Measurements from ENCODE around the gene CCDC6. TPM values are rescaled to one million over a fixed set of nuclear protein-coding genes. Genes with fewer than 3 reads are reported as not detected.
A peak's percentile ranks its signal among the peaks of the same experiment; 100 is the strongest.
"Not testable (repeated sequence)": the region's sequence is repeated elsewhere in the genome, so short reads cannot be mapped to it uniquely, and the experiment has no call there.

CCDC6 gene
- total RNA-seq, result 36.2 TPM

- ATAC-seq (peak; percentile 95), DNase-seq (ENCODE audit: low spot score) (peak; percentile 94)
- intact Hi-C loops (cut with DNase I), result loop anchor here (10.0 kb wide), 1 partner anchor 282 kb away; no protein-coding TSS in a partner anchor
Measured at GRCh38 chr10:59906417-59907202, at the start of gene CCDC6. TSS of gene CCDC6 (minus strand) at chr10:59906556. CDS start at chr10:59906424, 132 bp downstream.

- ATAC-seq (no peak), DNase-seq (ENCODE audit: low spot score) (no peak)
- intact Hi-C loops (cut with DNase I), result no loop called here
Measured at GRCh38 chr10:59954296-59954695, 47.9 kb upstream of the CCDC6 start.

DNA sequence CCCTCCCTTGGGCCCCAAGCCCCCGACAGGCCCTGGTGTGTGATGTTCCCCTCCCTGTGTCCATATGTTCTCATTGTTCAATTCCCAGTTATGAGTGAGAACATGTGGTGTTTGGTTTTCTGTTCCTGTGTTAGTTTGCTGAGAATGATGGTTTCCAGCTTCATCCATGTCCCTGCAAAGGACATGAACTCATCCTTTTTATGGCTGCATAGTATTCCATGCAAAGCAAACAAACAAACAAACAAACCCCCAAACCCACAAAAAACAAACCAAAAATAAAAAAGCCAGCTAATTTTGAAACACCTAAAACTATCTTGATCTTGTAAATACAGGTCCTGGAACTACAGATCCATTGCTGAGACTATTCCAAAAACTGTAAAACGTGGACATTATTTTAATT, 47.4 kb upstream of the CCDC6 start:
- ATAC-seq; intact Hi-C loops (cut with DNase I); DNase-seq (ENCODE audit: low spot score): not testable (repeated sequence)

DNA sequence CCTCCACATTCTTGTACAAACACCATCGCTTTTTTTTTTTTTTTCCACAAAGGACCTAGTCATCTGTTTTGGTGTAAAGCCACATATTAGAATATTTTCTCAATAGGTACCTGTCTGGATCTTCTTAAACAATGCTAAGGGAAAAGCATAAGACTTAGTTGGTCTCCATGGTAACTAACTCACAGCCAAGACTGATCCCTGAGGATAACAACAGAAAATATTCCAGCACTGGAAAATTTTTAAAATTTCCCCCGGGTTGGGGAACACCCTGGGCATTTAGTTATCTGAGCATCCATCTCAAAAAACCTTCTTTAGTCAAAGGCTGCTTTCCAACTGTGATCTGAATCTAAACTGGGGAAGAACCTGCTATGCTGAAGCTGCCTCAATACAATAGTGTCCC, 43.7 kb upstream of the CCDC6 start:
- ATAC-seq (no peak), DNase-seq (ENCODE audit: low spot score) (no peak)
- intact Hi-C loops (cut with DNase I), result no loop called here

DNA sequence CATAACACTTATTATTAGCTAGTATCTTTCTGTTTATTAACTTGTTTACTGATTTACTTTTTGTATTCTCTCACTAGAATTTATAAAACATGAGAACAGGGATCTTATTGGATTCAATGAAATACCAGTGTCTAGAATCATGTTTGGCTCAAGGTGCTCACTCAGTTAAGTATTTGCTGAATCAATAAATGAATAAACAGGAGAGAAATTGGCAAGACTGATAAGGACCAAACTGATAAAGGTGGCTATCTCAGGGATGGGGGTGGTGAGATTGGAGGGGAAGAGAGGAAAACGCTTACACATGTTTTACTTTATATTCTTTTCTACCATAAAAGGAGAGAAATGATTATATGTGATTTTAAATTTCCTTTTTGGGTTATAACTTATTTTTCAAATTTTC, 43.3 kb upstream of the CCDC6 start:
- ATAC-seq (no peak), DNase-seq (ENCODE audit: low spot score) (no peak)
- intact Hi-C loops (cut with DNase I), result no loop called here

DNA sequence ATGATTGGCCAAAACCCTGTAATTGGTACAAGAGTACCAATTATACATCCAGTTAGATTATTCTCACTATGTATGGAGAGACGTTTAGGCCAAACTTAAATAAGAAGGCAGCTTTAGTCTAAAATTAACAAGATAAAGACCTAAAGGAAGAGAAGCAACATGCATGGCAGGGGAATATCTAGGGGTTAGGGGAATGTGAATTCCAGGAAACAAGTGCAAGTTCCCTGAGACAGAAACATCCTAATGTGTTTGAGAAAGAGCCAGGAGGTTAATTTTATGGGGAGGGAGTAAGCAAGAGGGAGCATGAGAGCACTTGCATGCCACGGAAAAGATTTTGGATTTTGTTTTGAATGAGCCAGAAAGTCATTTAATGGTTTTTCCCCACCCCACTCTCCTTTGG, 39.6 kb upstream of the CCDC6 start:
- ATAC-seq (no peak), DNase-seq (ENCODE audit: low spot score) (no peak)
- intact Hi-C loops (cut with DNase I), result no loop called here

DNA sequence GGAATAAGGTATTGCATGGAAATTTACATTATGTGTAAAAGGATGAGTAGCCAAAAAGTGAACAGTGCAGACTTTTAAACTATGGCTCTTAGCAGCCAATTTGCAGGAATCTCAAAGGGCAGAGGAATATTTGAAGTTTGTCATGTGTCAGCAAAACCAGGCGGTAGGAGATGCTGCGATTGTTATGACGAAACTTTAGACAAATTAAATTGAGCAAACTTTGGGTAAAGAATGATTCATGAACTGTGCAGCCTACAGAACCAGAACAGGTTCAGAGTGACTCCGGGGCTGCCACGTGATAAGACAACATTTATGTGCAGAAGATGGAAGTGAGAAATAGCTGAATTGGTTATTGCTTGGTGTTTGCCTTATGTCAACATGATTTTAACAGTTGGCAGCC, 39.2 kb upstream of the CCDC6 start:
- ATAC-seq, result no peak
- DNase-seq (ENCODE audit: low spot score), result no peak
- intact Hi-C loops (cut with DNase I), result no loop called here

DNA sequence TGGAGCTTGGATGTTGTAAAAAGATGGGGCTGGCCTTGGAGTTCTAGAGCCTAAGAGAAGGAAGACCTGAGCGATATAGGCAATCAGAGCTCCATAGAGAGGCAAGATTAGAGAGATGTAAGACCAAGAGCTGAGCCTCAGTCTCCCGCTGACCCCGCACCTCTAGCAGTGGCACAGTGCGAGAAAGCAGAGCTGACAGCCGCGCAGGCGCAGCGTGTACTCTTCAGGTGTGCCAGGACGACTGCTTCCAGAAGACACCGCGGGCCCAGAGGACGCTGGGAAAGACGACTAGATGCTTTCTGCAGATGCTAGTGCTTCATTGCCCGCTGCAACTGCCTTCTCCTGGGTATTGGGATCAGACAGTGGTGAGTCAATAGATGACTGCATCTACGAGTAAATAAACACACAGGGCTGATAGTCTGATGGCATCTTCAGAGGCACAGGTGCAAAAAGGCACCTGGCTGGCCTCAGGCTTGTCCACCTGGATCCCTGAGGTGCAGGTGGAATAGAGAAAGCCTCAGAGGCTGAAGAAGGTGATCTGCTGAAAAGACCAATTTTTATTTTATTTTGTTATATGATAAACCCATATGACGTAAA, 38.1 kb upstream of the CCDC6 start:
- intact Hi-C loops (cut with DNase I), result no loop called here

DNA sequence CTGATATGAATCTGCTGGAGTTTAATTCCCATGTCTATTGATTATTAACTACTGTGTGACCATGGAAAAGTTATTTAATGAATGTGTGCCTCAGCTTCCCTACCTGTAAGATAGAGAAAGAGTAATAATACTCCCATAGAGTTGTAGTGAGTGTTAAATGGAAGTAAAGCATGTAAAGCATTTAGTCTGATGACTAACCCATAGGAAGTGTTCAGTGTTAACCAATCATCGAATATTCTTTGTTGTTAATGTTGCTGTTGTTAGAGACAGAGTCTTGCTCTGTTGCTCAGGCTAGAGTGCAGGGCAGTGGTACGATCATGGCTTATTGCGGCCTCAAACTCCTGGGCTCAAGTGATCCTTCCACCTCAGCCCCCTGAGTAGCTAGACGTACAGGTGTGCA, 36.2 kb upstream of the CCDC6 start:
- intact Hi-C loops (cut with DNase I), result no loop called here
- DNase-seq (ENCODE audit: low spot score), result no peak
- ATAC-seq, result no peak

More for the DNA sequence above, 38.1 kb upstream of the CCDC6 start:
- ATAC-seq (no peak), DNase-seq (ENCODE audit: low spot score) (no peak)

DNA sequence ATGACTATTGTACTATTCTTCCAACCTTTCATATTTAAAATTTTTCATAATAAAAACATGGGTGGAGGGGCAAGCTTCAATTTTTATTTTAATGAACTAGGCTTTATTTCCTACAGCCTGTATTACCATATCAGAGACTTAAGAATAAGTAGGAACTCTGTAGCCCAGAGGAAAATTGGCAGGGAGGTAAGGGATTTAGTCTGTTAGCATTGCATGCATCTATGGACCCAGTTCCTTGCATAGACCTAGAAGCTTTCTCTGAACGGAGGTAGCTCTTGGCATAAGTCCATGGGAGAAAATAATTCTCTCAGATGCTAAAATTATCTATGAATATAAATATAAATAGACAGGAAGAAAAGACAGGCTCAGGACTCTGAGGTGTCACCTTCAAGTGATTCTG, 31.4 kb upstream of the CCDC6 start:
- DNase-seq (ENCODE audit: low spot score) (no peak), ATAC-seq (no peak)
- intact Hi-C loops (cut with DNase I), result no loop called here

DNA sequence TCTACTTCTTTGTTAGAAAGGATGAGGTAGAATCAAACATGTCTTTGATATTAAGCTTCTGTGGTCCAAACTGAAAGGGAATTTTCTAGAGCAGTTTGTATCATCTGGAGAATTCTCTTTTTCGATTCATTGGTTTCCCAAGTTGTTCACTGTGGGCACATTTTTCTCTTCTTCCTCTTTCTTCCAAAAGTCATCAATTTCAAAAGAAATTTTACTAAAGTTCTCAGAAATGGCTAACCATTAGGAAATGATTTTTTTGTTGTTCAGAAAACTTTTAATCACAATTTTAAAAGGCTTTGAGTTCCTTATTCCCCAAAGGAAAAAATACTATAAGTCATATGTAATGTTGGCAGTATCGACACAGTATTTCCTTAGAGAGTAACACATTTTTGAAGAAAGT, 28.3 kb upstream of the CCDC6 start:
- intact Hi-C loops (cut with DNase I), result no loop called here
- DNase-seq (ENCODE audit: low spot score), result no peak
- ATAC-seq, result no peak

DNA sequence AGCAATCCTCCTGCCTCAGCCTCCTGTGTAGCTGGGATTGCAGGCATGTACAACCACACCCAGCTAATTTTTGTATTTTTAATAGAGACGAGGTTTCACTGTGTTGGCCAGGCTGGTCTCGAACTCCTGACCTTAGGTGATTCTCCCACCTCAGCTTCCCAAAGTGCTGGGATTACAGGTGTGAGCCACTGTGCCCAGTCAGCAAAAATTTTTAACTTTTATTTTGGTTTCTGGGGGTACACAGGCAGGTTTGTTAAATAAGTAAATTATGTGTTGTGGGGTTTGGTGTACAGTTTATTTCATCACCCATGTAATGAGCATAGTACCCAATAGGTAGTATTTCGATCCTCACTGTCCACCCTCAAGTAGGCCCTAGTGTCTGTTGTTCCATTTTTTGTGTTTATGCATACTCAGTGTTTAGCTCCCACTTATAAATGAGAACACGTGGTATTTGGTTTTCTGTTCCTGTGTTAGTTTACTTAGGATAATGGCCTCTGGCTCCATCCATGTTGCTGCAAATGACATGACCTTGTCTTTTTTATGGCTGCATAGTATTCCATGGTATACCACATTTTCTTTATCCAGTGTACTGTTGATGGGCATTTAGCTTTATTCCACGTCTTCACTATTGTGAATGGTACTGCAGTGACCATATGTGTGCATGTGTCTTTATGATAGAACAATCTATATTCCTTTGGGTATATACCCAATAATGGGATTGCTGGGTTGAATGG, 24.6 kb upstream of the CCDC6 start:
- intact Hi-C loops (cut with DNase I); DNase-seq (ENCODE audit: low spot score); ATAC-seq: not testable (repeated sequence)

GRCh38 chr10:59926086-59926485, 19.7 kb upstream of the CCDC6 start:
- no peak for ATAC-seq
- no peak for DNase-seq (ENCODE audit: low spot score)
- intact Hi-C loops (cut with DNase I), result no loop called here

DNA sequence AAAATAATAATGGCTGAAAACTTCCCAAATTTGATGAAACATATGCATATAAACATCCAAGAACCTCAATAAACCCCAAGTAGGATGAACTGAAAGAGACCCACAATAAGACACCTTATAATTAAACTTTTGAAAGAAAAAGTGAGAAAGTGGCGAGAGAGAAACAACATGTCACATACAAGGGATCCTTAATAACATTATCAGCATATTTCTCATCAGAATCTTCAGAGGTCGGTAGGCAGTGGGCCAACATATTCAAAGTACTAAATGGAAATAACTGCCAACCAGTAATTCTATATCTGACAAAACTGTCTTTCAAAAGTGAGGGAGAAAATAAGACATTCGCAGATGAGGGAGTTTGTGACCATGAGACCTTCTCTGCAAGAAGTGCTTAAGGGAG, 16.6 kb upstream of the CCDC6 start:
- DNase-seq (ENCODE audit: low spot score), result no peak
- intact Hi-C loops (cut with DNase I), result no loop called here

DNA sequence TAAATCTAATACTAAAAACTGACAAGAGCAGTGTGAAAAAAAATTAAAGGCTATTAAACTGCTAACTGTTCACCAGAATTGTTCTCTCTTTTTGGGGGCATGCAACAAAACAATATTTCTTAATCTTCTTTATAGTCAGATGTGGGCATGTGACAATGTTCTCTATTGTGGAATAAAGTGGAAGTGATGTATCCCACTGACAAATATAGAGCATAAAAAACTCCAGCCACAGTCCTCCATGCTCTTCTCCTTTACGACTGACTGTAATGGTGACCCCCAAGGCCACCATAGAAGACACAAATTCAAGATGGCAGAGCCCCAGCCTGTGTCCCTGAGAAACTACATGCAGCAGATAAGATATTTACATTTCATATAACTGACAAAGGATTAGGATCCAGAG, 11.6 kb upstream of the CCDC6 start:
- no peak for ATAC-seq

More for the DNA sequence above, 16.6 kb upstream of the CCDC6 start:
- no peak for ATAC-seq

GRCh38 chr10:59913547-59914237, 7.3 kb upstream of the CCDC6 start:
- no peak for ATAC-seq
- intact Hi-C loops (cut with DNase I), result no loop called here
- no peak for DNase-seq (ENCODE audit: low spot score)

More for the DNA sequence above, 11.6 kb upstream of the CCDC6 start:
- DNase-seq (ENCODE audit: low spot score), result no peak
- intact Hi-C loops (cut with DNase I), result loop anchor here (5.0 kb wide), 1 partner anchor 836 kb away; no protein-coding TSS in a partner anchor

DNA sequence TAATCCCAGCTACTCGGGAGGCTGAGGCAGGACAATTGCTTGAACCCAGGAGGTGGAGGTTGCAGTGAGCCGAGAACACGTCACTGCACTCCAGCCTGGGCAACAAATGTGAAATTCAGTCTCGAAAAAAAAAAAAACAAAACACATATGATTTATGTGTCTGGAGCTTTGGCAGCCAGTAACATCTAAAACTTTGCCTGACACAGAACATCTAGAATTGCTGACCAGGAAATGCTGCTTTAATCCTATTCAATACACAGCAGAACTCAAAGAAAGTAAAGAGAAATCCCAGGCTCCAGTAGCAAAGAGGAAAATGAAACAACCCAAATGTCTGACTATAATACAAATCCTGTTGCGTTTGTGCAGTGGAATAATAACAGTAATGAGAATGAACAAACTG, 4.5 kb upstream of the CCDC6 start:
- DNase-seq (ENCODE audit: low spot score) (no peak), ATAC-seq (no peak)
- intact Hi-C loops (cut with DNase I), result no loop called here

DNA sequence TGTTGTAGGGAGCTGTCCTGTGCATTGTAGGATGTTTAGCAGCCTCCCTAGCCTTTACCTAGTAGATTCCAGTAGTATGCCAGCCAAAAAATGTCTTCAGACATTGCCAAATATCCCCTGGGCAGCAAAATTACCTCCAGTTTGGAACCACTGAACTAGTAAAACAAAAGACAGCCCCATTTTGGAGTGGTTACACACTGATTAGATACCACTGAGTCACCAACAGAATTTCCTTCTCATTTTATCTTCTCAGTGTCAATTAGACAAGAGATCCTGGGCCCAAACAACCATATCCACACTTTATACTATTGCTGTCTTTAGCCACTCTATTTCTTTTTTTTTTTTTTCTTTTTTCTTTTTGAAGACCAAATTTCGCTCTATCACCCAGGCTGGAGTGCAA, 3.5 kb upstream of the CCDC6 start:
- intact Hi-C loops (cut with DNase I), result loop anchor here (10.0 kb wide), 1 partner anchor 285 kb away; no protein-coding TSS in a partner anchor
- ATAC-seq (no peak), DNase-seq (ENCODE audit: low spot score) (no peak)

GRCh38 chr10:59908808-59909143, 2.4 kb upstream of the CCDC6 start:
- intact Hi-C loops (cut with DNase I), result loop anchor here (10.0 kb wide), 1 partner anchor 284 kb away; no protein-coding TSS in a partner anchor
- DNase-seq (ENCODE audit: low spot score) (no peak), ATAC-seq (no peak)
